ENCODE results near the gene DEK.
"Not testable (repeated sequence)": the region's sequence is repeated elsewhere in the genome, so short reads cannot be mapped to it uniquely, and the experiment has no call there.

DEK gene

DNA sequence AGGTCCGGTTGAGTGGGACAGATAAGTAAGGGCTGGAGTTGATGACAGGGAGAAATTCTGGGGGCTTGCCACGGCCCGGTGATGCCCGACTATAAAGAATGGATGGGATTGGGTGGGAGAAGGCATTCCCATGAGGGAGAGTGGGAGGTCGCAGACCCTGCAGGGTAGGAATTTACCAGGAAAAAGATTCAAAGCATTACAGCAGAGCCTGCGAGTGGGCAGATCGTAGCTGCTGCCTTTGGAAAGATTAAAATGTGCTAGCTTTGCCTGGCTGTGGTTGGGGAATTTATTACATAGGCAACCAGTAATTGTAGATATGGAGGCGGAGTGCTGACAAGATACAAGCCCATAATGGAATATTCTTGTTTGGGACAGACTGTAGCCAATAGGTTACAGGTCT lies 59.6 kb downstream of the DEK start:
- no peak for DNase-seq (ENCODE audit: low read depth in 2 of 2)

DNA sequence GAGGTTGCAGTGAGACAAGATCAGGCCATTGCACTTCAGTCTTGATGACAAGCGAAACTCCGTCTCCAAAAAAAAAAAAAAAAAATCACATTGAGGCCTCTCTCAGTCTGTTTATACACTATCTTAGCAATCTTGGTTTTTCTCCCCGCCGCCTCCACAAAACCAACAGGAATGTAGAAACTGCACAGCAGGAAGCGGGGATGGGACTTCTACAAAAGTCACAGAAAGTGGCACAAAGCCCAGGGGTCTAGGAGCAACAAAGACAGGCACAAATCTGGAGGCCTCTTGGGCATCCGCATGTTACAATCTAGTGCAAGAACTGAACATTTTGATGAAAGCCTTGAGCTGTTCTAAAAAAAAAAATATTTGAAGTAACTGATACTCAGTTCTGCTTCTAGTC lies 60.5 kb downstream of the DEK start:
- DNase-seq (ENCODE audit: low read depth in 2 of 2): no peak

DNA sequence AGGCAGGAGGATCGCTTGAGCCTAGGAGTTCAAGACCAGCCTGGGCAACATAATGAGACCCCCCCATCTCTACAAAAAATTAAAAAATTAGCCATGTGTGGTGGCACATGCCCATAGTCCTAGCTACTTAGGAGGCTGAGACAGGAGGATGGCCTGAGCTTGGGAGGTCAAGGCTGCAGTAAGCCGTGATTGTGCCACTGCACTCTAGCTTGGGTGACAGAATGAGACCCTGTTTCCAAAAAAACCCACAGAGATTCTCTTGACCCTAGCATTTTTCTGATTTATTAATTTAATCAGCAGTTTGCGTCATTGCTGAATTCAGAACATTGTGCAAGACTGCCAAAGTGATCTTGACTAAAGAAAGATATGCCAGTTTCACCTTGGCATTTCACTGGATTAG lies 72.3 kb downstream of the DEK start:
- DNase-seq (ENCODE audit: low read depth in 2 of 2): no peak

DNA sequence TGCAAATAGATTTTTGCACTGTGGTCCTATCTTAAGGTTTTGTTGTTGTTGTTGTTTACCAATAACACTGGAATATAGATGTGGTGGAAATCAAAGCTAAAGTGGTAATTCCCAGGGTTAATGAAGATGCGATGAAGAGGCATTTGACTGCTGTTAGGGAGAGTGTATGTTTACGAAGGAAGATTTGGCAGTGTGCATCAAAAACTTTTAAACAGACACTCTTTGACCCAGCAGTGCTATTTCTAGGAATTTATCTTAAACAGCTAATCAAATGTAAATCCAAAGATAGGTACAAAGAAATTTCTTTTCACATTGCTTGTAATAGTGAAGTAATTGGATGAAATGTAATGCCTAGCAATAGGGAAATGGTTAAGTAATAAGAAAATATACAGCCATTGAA lies 75.1 kb downstream of the DEK start:
- DNase-seq (ENCODE audit: low read depth in 2 of 2): no peak

DNA sequence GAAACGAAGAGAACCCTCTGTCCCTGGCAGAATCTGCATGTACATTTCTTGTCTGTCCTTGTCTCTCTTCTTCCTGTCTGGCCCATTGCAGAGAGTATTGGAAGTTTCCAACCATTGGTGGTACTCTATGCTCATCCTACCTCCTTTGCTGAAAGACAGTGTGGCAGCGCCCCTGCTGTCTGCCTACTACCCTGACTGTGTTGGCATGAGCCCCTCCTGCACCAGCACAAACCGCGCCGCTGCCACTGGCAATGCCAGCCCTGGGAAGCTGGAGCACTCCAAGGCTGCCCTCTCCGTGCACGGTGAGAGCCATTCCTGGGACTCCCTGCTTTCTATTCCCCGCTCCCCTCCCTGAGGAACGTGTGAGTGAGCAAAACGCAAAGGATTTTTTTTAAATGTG lies 76.6 kb downstream of the DEK start:
- no peak for DNase-seq (ENCODE audit: low read depth in 2 of 2)

DNA sequence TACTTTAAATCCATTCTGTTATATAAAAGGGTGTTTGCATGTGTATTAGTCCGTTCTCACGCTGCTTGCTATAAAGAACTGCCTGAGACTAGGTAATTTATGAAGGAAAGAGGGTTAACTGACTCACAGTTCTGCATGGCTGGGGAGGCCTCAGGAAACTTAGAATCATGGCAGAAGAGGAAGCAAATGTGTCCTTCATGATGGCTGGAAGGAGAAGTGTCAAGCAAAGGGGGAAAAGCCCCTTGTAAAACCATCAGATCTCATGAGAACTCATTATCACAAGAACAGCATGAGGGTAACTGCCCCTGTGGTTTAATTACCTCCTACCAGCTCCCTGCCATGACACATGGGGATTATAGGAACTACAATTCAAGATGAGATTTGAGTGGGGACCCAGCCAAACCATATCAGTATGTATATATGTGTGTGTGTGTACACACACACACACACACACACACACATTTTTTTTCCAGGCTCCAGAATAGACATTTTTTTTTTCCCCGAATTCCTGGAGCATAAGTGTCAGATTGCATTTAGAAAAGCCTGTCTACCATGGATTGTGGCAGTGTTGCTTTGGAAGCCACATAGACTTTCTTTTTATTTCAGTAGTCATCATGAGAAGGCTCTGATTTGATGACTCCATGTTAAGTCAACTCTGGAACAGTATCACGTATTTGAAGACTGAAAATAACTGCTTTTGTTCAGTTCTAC lies 77.6 kb downstream of the DEK start:
- no peak for DNase-seq (ENCODE audit: low read depth in 2 of 2)

DNA sequence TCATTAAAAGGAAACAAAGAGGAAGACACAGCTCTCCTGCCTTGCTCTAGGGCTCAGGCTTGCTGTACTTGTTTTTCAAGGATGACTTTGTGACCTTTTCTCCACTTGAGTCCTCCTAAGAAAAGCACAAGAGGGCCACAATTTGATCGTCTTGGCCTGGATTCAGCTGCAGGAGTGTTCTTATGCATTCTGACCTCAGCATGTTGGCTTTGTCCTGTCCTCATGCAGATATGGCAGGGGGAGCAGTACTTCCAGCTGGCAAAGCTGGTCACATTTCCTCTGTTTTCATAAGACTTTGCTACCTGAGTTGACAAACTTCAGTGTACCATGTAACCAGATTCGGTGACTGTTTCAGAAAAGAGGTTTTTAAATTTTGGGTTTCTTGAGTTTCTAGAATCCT lies 78.3 kb downstream of the DEK start:
- DNase-seq (ENCODE audit: low read depth in 2 of 2): no peak

DNA sequence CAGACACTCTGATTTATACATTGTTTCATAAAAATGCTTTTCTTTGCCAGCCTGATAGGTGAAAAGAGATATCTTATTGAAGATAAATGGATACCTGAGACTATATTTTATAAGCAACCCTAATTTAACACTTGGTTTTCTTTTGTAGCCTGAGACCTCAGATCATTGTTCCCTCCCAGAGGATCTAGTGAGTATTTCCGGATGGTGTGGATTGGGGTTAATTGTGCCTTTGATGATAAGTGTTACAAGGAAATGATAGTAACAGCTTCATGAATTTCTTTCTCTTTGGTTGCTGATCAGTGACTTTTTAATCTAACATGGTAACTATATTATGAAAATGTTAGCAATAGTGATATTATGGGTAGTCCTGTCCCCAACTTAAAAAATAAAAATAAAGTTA lies 78.7 kb downstream of the DEK start:
- DNase-seq (ENCODE audit: low read depth in 2 of 2): no peak

DNA sequence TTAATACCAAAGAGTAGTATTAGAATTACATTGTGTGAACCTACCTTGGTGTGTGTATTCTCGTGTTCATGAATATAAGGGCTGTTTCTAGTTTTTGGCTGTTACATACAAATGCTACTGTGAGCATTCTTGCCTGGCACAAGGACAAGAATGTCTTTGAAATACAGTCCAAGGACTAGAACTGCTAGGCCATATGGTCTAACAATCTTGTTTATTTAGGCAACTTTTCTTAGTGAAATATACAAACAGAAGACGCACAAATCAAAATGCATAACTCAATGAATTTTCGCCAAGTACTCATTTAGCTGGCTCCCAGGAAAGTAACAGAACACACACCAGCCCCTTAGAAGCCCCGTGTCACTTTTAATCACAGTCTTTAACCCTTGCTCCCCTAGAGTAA lies 80.6 kb downstream of the DEK start:
- no peak for DNase-seq (ENCODE audit: low read depth in 2 of 2)

DNA sequence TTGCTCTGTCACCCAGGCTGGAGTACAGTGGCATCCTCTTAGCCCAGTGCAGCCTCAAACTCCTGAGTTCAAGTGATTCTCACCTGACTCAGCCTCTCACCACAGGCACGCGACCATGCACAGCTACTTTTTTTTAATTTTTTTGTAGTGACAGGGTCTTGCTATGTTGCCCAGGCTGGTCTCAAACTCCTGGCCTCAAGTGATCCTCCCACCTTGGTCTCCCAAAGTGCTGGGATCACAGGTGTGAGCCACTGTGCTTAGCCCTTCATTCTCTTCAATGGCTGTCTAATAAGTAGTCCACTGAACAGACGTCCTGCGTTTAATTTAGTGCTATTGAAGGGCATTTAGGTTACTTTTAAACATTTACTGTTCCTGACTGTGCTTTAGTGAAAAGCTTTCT lies 81.8 kb downstream of the DEK start:
- DNase-seq (ENCODE audit: low read depth in 2 of 2): no peak

DNA sequence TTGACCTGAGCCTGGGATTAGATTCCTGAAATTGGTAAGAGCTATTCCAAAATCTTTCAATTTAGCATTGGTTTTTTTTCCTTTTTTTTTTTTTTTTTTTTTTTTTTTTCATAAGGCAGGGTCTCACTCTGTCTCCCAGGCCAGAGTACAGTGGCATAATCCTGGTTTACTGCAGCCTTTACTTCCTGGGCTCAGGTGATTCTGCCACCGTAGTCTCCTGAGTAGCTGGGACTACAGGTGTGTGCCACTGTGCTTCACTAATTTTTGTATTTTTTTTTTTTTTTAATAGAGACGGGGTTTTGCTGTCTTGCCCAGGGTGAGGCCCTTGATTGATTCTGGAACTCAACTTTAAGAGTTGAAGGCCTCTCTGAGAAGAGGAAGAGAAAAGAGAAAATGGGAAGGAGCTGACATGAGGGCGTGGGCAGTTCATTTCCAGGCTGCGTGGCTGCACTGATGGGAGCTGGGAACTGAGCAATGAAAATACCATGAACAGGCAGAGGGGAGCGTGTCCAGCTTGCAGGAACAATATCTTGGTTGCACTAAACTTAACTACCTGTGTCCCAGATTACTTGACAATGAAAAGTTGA lies 84.5 kb downstream of the DEK start:
- DNase-seq (ENCODE audit: low read depth in 2 of 2): no peak

DNA sequence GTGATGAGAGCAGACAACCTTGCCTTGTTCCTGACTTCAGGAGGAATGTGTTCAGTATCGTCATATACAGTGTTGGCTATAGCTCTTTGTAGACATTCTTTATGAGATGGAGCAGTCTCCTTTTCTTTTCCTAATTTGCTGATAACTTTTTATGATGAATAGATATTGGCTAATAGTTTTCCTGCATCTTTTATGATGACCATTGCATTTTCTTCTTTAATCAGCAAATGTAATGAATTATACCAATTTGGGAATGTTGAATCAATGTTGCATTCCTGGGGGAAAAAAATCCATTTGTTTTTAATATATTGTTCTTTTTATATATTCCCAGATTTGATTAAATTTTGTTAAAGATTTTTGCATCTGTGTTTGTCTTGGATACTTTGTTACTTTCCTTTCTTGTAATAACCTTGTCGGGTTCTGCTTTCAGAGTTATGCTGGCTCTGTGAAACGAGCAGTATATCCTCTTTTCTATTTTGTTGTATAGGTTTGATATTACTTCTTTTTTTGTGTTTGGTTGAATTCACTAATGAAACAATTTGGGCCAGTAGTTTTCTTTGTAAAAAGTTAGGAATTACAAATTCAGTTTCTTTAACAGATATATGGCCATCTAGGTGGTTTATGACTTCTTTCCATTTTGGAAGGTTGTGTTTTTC lies 85.2 kb downstream of the DEK start:
- no peak for DNase-seq (ENCODE audit: low read depth in 2 of 2)

DNA sequence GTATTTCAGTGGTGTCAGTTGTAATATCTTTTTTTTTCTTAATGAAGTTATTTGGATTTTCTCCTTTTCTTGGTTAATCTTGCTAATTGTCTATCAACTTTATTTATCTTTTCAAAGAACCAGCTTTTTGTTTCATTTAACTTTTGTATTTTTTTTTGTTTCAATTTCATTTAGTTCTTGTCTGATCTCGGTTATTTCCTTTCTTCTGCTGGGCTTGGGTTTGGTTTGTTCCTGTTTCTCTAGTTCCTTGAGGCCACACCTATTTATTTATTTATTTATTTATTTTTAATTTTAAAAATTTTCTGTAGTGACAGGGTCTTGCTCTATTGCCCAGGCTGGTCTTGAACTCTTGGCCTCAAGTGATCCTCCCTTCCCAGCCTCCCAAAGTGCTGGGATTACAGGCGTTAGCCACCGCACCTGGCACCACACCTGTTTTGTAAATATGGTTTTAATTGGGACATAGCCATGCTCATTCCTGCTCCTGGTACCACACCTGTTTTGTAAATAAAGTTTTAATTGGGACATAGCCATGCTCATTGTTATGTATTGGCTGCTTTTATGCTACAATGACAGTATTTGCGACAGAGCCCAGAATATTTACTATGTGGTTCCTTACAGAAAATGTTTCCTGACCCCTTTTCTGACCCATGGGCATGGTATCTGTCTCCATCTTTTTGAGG lies 86.9 kb downstream of the DEK start:
- no peak for DNase-seq (ENCODE audit: low read depth in 2 of 2)

DNA sequence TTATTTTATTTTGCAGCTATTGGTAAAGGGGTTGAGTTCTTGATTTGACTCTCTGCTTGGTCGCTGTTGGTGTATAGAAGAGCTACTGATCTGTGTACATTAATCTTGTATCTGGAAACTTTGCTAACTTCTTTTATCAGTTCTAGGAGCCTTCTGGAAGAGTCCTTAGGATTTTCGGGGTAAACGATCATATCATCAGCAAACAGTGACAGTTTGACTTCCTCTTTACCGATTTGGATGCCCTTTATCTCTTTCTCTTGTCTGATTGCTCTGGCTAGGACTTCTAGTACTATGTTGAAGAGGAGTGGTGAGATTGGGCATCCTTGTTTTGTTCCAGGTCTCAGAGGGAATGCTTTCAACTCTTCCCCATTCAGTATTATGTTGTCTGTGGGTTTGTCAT lies 88.1 kb downstream of the DEK start:
- DNase-seq (ENCODE audit: low read depth in 2 of 2): not testable (repeated sequence)

Measured in stimulated activated CD4-positive, alpha-beta T cell treated with anti-CD3 and anti-CD28 coated beads, Interleukin-1b, Interleukin-23, amount 100 ng/mL, for 4 hours (primary cell).